Stimulated activated CD8-positive, alpha-beta memory T cell treated with anti-CD3 and anti-CD28 coated beads, Interleukin-15, amount 100 ng/mL, for 48 hours (primary cell): Measurements from ENCODE around the gene YPEL2.
A peak's percentile ranks its signal among the peaks of the same experiment; 100 is the strongest.

Experiments
- DNase-seq, 2 donors: peaks; one replicate each; pipeline ENCODE4 v3.0.0-alpha.2; 2020; ENCODE audit warnings: low read depth in 2 of 2

YPEL2 gene

DNA sequence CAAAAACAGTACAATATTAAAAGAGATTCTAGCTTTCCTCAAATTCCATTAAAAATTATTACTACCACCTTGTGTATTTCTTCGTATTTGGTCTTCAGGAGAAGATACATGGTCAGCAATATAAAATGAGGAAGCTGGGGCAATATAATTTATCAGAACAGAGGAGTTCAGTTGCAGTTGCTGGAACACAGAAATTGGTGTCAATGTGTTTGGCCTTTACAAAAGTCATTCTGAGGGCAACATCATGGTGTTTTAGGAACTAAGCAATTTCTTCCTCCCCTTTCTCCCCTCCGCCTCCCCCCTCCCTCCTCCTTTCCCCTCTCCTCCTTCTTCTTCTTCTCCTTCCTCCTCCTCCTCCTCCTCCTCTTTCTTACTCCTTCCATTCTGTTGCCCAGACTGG is 102.1 kb downstream of the YPEL2 start:
- no peak for DNase-seq

DNA sequence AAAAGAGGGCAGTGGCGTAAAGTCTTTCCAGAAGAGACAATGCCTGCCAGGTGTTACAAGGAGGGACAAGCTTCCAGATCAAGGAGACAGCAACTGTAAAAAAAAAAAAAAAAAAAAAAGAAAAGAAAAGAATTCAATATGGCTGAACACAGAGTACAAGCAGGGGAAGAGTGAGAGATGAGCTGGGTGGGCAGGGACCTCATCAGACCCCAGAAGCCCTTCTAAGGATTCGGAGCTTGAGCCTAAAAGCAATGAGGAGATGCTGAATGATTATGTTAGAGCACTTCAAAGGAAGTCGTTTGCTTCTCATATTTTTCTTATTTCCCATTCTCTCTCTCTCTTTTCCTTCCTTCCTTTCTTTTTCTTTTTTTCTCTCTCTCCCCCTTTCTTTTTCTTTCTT is 103.0 kb downstream of the YPEL2 start:
- no peak for DNase-seq

DNA sequence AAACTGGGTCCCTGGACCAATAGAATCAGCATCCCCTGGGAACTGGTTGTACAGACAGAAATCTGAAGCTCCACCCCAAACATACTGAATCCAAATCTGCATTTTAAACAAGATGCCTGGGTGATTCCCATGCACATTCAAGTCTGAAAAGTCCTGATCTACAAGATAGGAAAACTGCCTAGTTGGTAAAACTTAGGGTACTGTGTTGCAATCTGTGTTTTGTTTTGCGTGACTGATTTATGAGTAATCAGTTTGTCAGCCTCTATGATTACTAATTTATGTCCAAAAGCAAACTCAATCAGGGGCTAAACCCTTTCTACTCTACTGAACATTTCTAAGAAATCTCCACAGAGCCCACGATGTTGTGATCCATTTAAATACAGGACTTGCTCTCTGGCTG is 103.8 kb downstream of the YPEL2 start:
- no peak for DNase-seq

DNA sequence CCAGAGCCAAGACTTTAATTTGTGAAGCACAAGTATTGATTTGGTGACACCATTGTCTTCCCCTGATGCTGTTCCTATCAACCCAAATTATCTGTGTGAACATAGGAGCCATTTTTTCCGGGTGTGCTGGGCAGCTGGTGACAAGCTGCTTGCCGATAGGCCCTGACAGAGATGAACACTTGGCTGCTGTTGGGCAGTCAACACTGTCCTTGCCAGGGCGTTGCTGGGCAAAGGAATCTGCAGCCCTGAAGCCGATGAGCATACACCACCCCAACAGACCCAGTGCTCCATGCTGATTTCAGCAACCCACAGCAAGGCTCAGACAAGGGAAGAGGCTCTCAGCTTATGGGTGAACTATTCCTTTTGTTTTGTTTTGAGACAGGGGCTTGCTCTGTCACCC is 105.4 kb downstream of the YPEL2 start:
- DNase-seq: no peak

DNA sequence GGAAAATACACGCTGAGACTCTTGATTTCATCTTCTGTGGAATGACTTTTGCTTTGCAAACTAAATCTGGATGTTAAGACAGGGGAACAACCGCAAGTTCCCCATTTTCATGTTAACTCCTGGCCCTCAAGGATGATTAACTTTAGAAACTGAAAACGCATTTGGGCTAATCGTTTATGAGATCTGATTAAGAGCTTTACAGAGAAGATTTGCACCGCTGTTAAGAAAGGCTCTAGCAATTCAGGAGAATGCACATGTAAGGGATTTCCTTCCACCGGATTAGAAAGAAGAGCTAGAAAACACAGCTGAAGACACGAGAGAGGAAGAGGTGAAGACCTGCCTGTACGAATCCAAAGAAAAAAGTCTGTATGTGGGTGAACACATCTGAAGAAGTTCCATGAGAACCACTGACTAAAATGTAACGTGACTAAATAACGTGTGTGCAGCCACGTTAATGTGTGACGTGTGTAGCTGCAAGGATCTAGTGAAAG is 106.4 kb downstream of the YPEL2 start:
- DNase-seq: no peak

DNA sequence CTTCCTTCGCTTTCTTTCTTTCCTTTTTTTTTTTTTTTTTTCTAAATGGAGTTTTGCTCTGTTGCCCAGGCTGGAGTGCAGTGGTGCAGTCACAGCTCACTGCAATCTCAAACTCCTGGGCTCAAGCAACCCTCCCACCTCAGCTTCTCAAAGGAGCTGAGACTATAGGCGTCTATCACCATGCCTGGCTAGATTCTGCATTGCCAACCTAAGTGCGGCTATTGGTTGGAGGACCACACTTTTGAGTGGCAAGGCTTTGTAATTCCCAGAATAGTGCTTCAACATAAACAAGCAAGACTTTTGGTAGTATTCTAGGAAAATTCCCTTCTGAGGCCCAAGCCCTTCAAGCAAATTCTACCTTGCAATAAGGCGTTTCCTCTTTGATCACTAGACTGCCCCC is 107.8 kb downstream of the YPEL2 start:
- DNase-seq: no peak

DNA sequence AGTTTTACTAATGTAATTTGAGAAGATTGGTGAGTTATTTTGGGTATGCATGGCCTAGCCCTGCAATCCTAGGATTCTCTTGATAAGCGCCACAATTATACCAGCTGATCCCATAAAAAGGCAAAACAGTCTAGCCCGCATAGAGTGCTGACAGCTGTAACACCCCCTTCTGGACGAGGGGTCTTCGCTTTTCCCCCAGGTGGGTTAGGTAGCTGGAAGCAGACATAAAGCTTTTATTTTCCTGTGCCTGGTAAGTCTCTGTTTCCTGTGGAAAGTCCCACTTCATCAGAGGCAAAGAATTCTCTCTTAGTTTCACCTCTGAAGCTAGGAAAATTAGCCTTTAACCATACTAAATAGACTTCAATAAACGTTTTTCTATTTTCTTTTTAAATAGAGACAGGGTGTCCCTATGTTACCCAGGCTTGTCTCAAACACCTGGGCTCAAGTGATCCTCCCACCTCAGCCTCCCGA is 108.3 kb downstream of the YPEL2 start:
- no peak for DNase-seq

DNA sequence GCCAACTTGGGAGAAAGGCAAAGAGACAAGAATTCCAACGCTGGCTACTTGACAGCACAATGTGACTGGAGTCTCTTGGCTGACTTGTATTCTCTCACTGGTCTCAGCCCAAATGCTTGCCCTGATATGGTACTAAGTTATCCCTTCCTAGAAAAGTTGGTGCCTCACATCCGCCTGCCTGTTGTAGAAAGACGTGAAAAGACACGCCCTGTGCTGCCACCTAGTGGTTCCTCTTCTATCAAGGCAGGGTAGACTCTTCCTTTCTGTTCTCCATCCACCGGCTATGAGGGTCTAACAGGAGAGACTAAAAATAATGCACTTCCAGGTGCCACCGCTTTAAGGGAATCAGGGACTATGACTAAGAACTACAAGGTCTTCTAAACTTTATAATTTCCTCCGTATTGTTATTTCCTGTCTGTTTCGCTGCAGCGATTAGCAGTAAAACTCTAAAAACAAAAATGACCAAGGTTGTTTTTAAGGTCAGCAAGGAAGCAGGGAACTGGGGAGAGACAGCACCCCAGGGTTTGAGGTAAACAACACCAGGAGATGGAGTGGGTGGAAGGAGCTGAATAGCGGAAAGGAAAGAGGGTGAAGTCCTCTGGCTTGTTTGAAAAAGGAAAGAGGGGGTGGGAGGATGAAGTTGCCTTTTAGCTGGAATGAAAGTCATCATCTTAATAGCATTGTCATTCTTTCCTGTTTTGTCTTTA is 109.5 kb downstream of the YPEL2 start:
- DNase-seq: peak; percentile 74 to 77

DNA sequence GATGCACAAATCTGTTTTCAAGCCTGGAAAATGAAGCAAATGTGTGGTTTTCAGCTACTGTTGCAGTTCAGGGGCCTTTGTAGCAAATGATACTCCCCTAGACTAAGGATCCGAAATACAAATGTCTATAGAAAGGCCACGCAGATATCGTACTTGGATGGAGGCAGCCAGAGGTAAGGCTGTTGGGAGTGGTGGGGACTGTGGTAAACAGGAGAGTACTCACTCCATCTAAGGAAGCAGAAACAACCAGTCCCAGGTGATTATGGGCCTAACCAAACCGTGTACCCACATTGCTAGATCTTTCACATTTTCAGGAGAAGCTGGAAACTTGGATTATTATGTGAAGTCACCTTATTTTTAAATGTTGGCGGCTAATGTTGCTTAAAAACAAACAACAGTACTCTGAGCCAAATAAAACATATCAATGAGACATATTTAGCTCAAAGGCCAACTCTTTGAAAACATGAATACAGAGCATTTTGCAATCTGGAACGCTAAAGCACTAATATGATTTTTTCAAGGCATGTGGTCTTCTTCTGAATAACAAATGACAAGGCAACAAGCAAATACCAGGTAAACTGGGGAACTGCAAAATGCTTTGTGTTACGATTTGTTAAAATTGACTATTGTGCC is 110.1 kb downstream of the YPEL2 start:
- DNase-seq: no peak

DNA sequence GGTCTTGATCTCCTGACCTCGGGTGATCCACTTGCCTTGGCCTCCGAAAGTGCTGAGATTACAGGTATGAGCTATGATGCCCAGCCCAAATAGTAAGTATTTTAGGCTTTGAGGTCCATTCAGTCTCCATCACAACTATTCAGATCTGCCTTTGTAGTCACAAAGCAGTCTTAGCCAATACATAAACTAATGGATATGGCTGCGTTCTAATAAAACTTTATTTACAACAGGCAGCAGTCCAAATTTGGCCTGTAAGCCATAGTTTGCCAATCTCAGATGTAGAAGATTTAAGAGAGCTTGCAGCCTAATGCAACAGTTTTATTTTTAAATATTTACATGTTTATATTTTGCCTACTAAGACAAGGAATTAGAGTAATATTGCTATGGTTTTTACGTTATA is 111.7 kb downstream of the YPEL2 start:
- no peak for DNase-seq
